Neural crest cell (in vitro differentiated cells): Measurements from ENCODE around the gene LINC01488. TPM values are rescaled to one million over a fixed set of nuclear protein-coding genes. Genes with fewer than 3 reads are reported as not detected.

ENCODE experiments used
- DNase-seq: peaks from one replicate; pipeline ENCODE4 v3.0.0; 2021; ENCODE audit warnings: low read depth, mixed read lengths, low spot score
- H3K27ac Mint-ChIP-seq: one replicate; pipeline ENCODE4 v1.8.0; 2021; ENCODE audit warnings: mild to moderate bottlenecking, mixed read lengths; ENCODE audit not compliant: unreplicated experiment
- H3K27me3 Mint-ChIP-seq: 2 replicates; pipeline ENCODE4 v1.8.0; 2021; ENCODE audit warnings: low read depth, mild to moderate bottlenecking, mixed read lengths
- H3K36me3 Mint-ChIP-seq: 2 replicates; pipeline ENCODE4 v1.8.0; 2021; ENCODE audit warnings: low read depth, mild to moderate bottlenecking, mixed read lengths
- H3K4me1 Mint-ChIP-seq: 2 replicates; pipeline ENCODE4 v1.8.0; 2021; ENCODE audit warnings: mixed read lengths
- H3K4me3 Mint-ChIP-seq: one replicate; pipeline ENCODE4 v1.8.0; 2021; ENCODE audit warnings: mild to moderate bottlenecking, mixed read lengths
- H3K9me3 Mint-ChIP-seq: 2 replicates; pipeline ENCODE4 v1.8.0; 2021; ENCODE audit warnings: mixed read lengths
- CTCF ChIP-seq: fragments of 200-600 bp; sonication (generic); conservative IDR thresholded peaks from 2 replicates; pipeline ENCODE4 v1.5.0; 2021; ENCODE audit warnings: antibody characterized with exemption, mild to moderate bottlenecking
- total RNA-seq: library from RNA; stranded (reverse); gene quantifications from 2 replicates; pipeline ENCODE4 v1.2.1, GENCODE V29; 2021

Gene LINC01488
- total RNA-seq, 1 donor from 2014 or later, result not detected

GRCh38 chr11:69463181-69463994, 18.1 kb upstream of the LINC01488 start:
- Mint-ChIP-seq H3K27ac (peak overlapping the region; percentile 94), H3K9me3 (peaks cover 12% of the 10 kb centered on the region), H3K4me1 (peaks cover 25% of the 10 kb centered on the region), H3K36me3 (peaks cover 12% of the 10 kb centered on the region), H3K27me3 (no peaks in the 10 kb centered on the region), H3K4me3 (no peak overlapping the region)
- DNase-seq, result no peak
- no peak for TF ChIP-seq CTCF

- Mint-ChIP-seq H3K27me3 (no peaks in the 10 kb centered on the region), H3K36me3 (peaks cover 12% of the 10 kb centered on the region), H3K4me1 (peaks cover 28% of the 10 kb centered on the region), H3K27ac (peak overlapping the region; percentile 94), H3K4me3 (no peak overlapping the region), H3K9me3 (peaks cover 12% of the 10 kb centered on the region)
- TF ChIP-seq CTCF, result no peak
- no peak for DNase-seq
Observed at GRCh38 chr11:69463995-69464960, 17.2 kb upstream of the LINC01488 start.

GRCh38 chr11:69465236-69466000, 16.0 kb upstream of the LINC01488 start:
- peaks cover 6% of the 10 kb centered on the region for H3K9me3 Mint-ChIP-seq
- no peaks in the 10 kb centered on the region for H3K27me3 Mint-ChIP-seq
- peaks cover 5% of the 10 kb centered on the region for H3K36me3 Mint-ChIP-seq
- no peak overlapping the region for H3K27ac Mint-ChIP-seq
- H3K4me3 Mint-ChIP-seq, result no peak overlapping the region
- no peak for DNase-seq
- peaks cover 29% of the 10 kb centered on the region for H3K4me1 Mint-ChIP-seq
- TF ChIP-seq CTCF, result no peak

GRCh38 chr11:69466039-69466438, 15.4 kb upstream of the LINC01488 start:
- Mint-ChIP-seq H3K4me3 (no peak overlapping the region), H3K4me1 (peaks cover 31% of the 10 kb centered on the region), H3K27ac (no peak overlapping the region), H3K27me3 (no peaks in the 10 kb centered on the region), H3K36me3 (peaks cover 4% of the 10 kb centered on the region), H3K9me3 (peaks cover 3% of the 10 kb centered on the region)
- DNase-seq, result no peak
- TF ChIP-seq CTCF, result no peak

- peak overlapping the region; percentile 22 for H3K27ac Mint-ChIP-seq
- no peak for DNase-seq
- no peak overlapping the region for H3K4me3 Mint-ChIP-seq
- H3K36me3 Mint-ChIP-seq, result peaks cover 2% of the 10 kb centered on the region
- H3K27me3 Mint-ChIP-seq, result no peaks in the 10 kb centered on the region
- no peak for TF ChIP-seq CTCF
- no peaks in the 10 kb centered on the region for H3K9me3 Mint-ChIP-seq
- H3K4me1 Mint-ChIP-seq, result peaks cover 41% of the 10 kb centered on the region
Observed at GRCh38 chr11:69467196-69467595, 14.3 kb upstream of the LINC01488 start.
